HG02938 (cell line): Measurements from ENCODE around the gene PTPN1.

Experiments used
- ATAC-seq: cut with Tn5 transposase; IDR thresholded peaks from one replicate; pipeline ENCODE4 v1.9.1; 2021; ENCODE audit warnings: mild to moderate bottlenecking, moderate library complexity; ENCODE audit not compliant: unreplicated experiment

PTPN1 gene

GRCh38 chr20:50628853-50629669 lies 118.9 kb downstream of the PTPN1 start:
- ATAC-seq, result no peak

GRCh38 chr20:50629670-50630045 lies 119.5 kb downstream of the PTPN1 start:
- ATAC-seq, result no peak

GRCh38 chr20:50630578-50631263 lies 120.5 kb downstream of the PTPN1 start:
- ATAC-seq, result no peak

- ATAC-seq, result no peak
Measured at GRCh38 chr20:50632236-50632635, 122.1 kb downstream of the PTPN1 start.

DNA sequence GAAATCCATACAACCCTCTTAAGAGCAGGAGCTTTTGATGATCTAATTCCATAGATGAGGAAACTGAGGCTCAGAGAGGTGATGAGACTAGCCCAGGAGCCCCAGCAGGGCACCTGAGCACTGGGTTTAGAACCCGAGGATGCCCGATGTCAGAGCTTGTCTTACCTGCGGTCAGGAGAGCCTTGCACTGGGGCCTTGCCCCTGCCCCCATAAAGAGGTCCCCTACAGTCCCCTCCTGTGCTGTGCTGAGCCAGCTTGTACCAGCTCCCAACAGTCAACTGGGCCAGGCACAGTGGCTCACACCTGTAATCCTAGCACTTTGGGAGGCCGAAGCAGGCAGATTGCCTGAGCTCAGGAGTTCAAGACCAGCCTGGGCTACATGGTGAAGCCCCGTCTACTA lies 122.5 kb downstream of the PTPN1 start:
- no peak for ATAC-seq

DNA sequence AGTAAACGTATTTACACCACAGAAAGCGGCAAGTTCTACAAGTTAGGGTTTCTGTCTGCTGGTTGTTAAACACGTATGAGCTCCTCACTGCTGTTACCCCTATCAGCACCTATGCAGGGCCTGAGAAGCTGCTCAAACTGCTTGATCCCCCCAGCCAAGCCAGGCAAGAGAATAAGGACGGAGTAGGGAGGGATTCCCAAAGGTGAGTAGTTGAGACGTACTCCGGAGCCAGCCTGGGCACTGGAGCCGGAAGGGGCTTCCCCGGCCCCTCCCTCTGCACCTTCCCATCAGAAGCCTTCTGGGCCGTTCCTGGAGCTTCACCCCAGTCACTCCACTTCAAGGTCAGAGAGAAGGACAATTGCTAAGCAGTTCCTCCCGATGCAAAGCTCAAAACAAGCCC lies 123.2 kb downstream of the PTPN1 start:
- ATAC-seq, result no peak

DNA sequence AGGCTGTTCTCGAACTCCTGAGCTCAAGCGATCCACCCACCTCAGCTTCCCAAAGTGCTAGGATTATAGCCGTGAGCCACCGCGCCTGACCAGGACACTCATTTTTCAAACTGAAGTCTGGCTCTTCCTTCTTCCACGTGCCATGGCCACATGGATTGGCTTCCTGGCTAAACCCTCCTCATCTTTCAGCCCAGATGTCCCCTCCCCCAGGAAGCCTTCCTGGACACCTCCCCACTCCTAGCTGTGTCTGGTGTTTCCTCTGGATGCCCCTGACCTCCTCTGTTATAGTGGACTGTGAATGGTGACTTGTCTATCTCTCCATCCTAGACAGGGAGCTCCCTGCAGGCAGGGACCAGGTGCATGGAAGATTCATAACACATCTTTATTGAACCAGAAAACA lies 124.0 kb downstream of the PTPN1 start:
- no peak for ATAC-seq
